ENCODE data around the gene G3BP1.

DNA sequence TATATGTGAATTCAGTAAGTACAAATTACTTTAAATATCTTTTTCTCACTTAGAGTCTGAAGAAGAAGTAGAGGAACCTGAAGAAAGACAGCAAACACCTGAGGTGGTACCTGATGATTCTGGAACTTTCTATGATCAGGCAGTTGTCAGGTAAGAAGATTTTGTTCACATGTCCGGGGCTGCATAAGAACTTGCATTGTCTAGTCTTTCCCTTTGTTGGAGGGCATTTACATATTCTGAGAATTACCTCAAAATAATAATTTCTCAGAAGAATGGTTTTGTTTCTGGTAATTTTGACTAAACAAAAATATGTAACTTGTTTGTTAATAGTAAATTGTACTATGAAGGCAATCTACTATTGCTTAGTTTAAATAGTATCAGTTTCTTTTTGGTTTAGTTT, 23.7 kb downstream of the G3BP1 start:
- no peak for TF ChIP-seq ZNF317 (CRISPR knock-in tag; IDR thresholded peaks at IDR 0.05; ENCODE audit: borderline replicate concordance, low read depth)
- TF ChIP-seq, protein P1, sequence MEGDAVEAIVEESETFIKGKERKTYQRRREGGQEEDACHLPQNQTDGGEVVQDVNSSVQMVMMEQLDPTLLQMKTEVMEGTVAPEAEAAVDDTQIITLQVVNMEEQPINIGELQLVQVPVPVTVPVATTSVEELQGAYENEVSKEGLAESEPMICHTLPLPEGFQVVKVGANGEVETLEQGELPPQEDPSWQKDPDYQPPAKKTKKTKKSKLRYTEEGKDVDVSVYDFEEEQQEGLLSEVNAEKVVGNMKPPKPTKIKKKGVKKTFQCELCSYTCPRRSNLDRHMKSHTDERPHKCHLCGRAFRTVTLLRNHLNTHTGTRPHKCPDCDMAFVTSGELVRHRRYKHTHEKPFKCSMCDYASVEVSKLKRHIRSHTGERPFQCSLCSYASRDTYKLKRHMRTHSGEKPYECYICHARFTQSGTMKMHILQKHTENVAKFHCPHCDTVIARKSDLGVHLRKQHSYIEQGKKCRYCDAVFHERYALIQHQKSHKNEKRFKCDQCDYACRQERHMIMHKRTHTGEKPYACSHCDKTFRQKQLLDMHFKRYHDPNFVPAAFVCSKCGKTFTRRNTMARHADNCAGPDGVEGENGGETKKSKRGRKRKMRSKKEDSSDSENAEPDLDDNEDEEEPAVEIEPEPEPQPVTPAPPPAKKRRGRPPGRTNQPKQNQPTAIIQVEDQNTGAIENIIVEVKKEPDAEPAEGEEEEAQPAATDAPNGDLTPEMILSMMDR (IDR thresholded peaks at IDR 0.05), result no peak
- no peak for TF ChIP-seq ZNF423 (CRISPR knock-in tag; IDR thresholded peaks at IDR 0.05)
- TF ChIP-seq TP53 (CRISPR knock-in tag; IDR thresholded peaks at IDR 0.05), result no peak
- TF ChIP-seq ZNF121 (CRISPR knock-in tag; IDR thresholded peaks at IDR 0.05), result no peak
- TF ChIP-seq, protein P2, sequence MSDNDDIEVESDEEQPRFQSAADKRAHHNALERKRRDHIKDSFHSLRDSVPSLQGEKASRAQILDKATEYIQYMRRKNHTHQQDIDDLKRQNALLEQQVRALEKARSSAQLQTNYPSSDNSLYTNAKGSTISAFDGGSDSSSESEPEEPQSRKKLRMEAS (CRISPR knock-in tag; IDR thresholded peaks at IDR 0.05), result no peak
- TF ChIP-seq, protein P3, sequence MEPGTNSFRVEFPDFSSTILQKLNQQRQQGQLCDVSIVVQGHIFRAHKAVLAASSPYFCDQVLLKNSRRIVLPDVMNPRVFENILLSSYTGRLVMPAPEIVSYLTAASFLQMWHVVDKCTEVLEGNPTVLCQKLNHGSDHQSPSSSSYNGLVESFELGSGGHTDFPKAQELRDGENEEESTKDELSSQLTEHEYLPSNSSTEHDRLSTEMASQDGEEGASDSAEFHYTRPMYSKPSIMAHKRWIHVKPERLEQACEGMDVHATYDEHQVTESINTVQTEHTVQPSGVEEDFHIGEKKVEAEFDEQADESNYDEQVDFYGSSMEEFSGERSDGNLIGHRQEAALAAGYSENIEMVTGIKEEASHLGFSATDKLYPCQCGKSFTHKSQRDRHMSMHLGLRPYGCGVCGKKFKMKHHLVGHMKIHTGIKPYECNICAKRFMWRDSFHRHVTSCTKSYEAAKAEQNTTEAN (CRISPR knock-in tag; IDR thresholded peaks at IDR 0.05), result no peak
- TF ChIP-seq, protein P4, sequence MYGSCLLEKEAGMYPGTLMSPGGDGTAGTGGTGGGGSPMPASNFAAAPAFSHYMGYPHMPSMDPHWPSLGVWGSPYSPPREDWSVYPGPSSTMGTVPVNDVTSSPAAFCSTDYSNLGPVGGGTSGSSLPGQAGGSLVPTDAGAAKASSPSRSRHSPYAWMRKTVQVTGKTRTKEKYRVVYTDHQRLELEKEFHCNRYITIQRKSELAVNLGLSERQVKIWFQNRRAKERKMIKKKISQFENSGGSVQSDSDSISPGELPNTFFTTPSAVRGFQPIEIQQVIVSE (CRISPR knock-in tag; IDR thresholded peaks at IDR 0.05; ENCODE audit: borderline replicate concordance), result no peak
- no peak for TF ChIP-seq ETV6 (CRISPR knock-in tag; IDR thresholded peaks at IDR 0.05)
- no peak for TF ChIP-seq ESRRA (CRISPR knock-in tag; IDR thresholded peaks at IDR 0.05; ENCODE audit: borderline replicate concordance)

Measured in WTC11 (cell line).